OCI-LY1 (cell line): ENCODE data around the gene SLC43A3.

ENCODE experiments used
- EZH2 ChIP-seq: fragments of 200-600 bp; sonication (generic), shearing (Covaris generic); IDR thresholded peaks from 2 replicates; pipeline ENCODE4 v1.8.0; 2017; ENCODE audit warnings: borderline replicate concordance, mixed run types, mild to moderate bottlenecking, antibody characterized with exemption, low read length, moderate library complexity, mixed read lengths
- TF ChIP-seq, protein P1 (sequence below): fragments of 200-600 bp; sonication (generic), shearing (Covaris generic); IDR thresholded peaks from 2 replicates; pipeline ENCODE4 v1.5.1; 2017; ENCODE audit warnings: mild to moderate bottlenecking, antibody characterized with exemption, low read length, moderate library complexity, mixed read lengths

DNA sequence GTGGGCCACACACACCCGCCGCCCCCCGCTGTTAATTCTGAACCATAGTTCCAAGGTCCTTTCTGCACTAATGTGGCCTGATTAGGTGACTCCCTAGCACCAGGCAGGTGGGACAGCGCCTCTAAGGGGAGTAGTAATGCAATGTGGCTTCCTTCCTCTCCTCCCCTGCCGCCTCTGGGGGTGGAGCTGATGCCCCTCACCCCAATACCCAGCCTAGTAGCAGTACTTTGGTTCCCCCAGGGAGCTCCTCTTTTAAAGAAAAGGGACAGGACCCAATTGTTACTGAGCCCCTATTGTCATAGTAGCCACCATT is 47.8 kb upstream of the SLC43A3 start:
- TF ChIP-seq, protein P1, sequence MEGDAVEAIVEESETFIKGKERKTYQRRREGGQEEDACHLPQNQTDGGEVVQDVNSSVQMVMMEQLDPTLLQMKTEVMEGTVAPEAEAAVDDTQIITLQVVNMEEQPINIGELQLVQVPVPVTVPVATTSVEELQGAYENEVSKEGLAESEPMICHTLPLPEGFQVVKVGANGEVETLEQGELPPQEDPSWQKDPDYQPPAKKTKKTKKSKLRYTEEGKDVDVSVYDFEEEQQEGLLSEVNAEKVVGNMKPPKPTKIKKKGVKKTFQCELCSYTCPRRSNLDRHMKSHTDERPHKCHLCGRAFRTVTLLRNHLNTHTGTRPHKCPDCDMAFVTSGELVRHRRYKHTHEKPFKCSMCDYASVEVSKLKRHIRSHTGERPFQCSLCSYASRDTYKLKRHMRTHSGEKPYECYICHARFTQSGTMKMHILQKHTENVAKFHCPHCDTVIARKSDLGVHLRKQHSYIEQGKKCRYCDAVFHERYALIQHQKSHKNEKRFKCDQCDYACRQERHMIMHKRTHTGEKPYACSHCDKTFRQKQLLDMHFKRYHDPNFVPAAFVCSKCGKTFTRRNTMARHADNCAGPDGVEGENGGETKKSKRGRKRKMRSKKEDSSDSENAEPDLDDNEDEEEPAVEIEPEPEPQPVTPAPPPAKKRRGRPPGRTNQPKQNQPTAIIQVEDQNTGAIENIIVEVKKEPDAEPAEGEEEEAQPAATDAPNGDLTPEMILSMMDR: no peak
- no peak for TF ChIP-seq EZH2
